SK-N-SH (cell line): ENCODE data around the gene GJA5.

Experiments
- CTCF ChIP-seq: fragments of 200-600 bp; sonication (generic); IDR thresholded peaks from 2 replicates; pipeline ENCODE4 v1.6.1; 2017; ENCODE audit warnings: antibody characterized with exemption, mild to moderate bottlenecking, moderate library complexity
- EZH2phosphoT487 ChIP-seq: fragments of 200-600 bp; sonication (generic); IDR thresholded peaks from 2 replicates; pipeline ENCODE4 v1.6.1; 2017; ENCODE audit warnings: low read depth, mixed run types, mild to moderate bottlenecking, antibody characterized with exemption, moderate library complexity, borderline replicate concordance
- FOXM1 ChIP-seq: IDR thresholded peaks from 2 replicates; pipeline ENCODE4 v1.4.0; 2012; ENCODE audit warnings: low read depth, mild to moderate bottlenecking
- GATA2 ChIP-seq: sonication (generic); formaldehyde crosslinking; IDR thresholded peaks from 2 replicates; pipeline ENCODE4 v1.5.0; 2020; ENCODE audit warnings: mild to moderate bottlenecking, missing genetic modification reagents
- MAX ChIP-seq: IDR thresholded peaks from 2 replicates; pipeline ENCODE4 v1.4.0; 2012; ENCODE audit warnings: low read depth
- POLR2AphosphoS5 ChIP-seq: IDR thresholded peaks from 2 replicates; pipeline ENCODE4 v1.6.1; 2012; ENCODE audit warnings: low read depth, low read length
- RAD21 ChIP-seq: IDR thresholded peaks from 2 replicates; pipeline ENCODE4 v1.6.1; 2012; ENCODE audit warnings: mild to moderate bottlenecking, low read length
- TAF1 ChIP-seq: IDR thresholded peaks from 2 replicates; pipeline ENCODE4 v1.6.1; 2012; ENCODE audit warnings: low read depth, mild to moderate bottlenecking, low read length, moderate library complexity, borderline replicate concordance
- YY1 ChIP-seq: IDR thresholded peaks from 2 replicates; pipeline ENCODE4 v1.4.0; 2012; ENCODE audit warnings: low read depth, mild to moderate bottlenecking
- ZBTB33 ChIP-seq: IDR thresholded peaks from 2 replicates; pipeline ENCODE4 v1.4.0; 2012; ENCODE audit warnings: low read depth, borderline replicate concordance

- no peak for TF ChIP-seq GATA2
- TF ChIP-seq CTCF, result no peak
- TF ChIP-seq POLR2AphosphoS5, result no peak
- no peak for TF ChIP-seq MAX
- no peak for TF ChIP-seq EZH2phosphoT487
- no peak for TF ChIP-seq FOXM1
- no peak for TF ChIP-seq TAF1
- TF ChIP-seq RAD21, result no peak
- no peak for TF ChIP-seq YY1
- no peak for TF ChIP-seq ZBTB33
Observed at GRCh38 chr1:147735423-147735822, 25.0 kb downstream of the GJA5 start.
